Adrenal gland (tissue), 12 donors: ENCODE data around the gene CACHD1. TPM values are rescaled to one million over a fixed set of nuclear protein-coding genes. Genes with fewer than 3 reads are reported as not detected.

Experiments used
- DNase-seq, 7 donors: peaks; one replicate each; pipeline ENCODE4 v3.0.0-alpha.2; 2019 to 2020
- H3K27ac ChIP-seq, 5 donors: fragments of 200-600 bp; sonication (generic) in 4 of 5; 1 replicate in 3 of 5; 2 replicates in 2 of 5; pipeline versions ENCODE4 v1.5.1 to v1.8.0; 2016 to 2020; ENCODE audit warnings: mild to moderate bottlenecking in 1 of 5
- H3K27me3 ChIP-seq: fragments of 200-600 bp; 2 replicates; pipeline ENCODE4 v1.8.0; 2021
- H3K36me3 ChIP-seq, 2 donors: fragments of 200-600 bp; replicated peaks in 1 of 2; 1 replicate in 1 of 2; 2 replicates in 1 of 2; pipeline versions ENCODE4 v1.5.1 to v1.8.0; 2018 to 2022
- H3K4me1 ChIP-seq, 2 donors: fragments of 200-600 bp; replicated peaks in 1 of 2; 1 replicate in 1 of 2; 2 replicates in 1 of 2; pipeline versions ENCODE4 v1.5.1 to v1.8.0; 2018 to 2021
- H3K4me3 ChIP-seq, 4 donors: fragments of 200-600 bp; sonication (generic) in 3 of 4; one replicate each; pipeline ENCODE4 v1.5.1; 2016 to 2018
- H3K9me3 ChIP-seq, 3 donors: fragments of 200-600 bp; sonication (generic) in 1 of 3; replicated peaks in 1 of 3; 1 replicate in 2 of 3; 2 replicates in 1 of 3; pipeline versions ENCODE4 v1.5.1 to v1.8.0; 2016 to 2021
- POLR2A ChIP-seq, 2 donors: fragments of 450-650 bp; IDR thresholded peaks; one replicate each; pipeline ENCODE4 v1.6.1; 2017; ENCODE audit warnings: antibody characterized with exemption in 2 of 2, mild to moderate bottlenecking in 2 of 2, moderate library complexity in 1 of 2
- WGBS, 4 donors: extraction: QIAGEN DNeasy Blood & Tissue Kit in 2 of 4; methylation state at CpG; one replicate each; pipeline versions ENCODE4 v1.1.5 to v1.1.7; 2013 to 2017; 5-methylcytosine and 5-hydroxymethylcytosine counted together
- intact Hi-C, 2 donors: fragments of 100-400 bp; cut with DNase I; formaldehyde crosslinking; loops; one replicate each; pipeline versions ENCODE4 v1.14.1 to v1.15.0; 2022 to 2023
- polyA plus RNA-seq, 3 donors: library from polyadenylated mRNA; stranded (reverse); fragments of 200-250 nt in 2 of 3; fragments of 350-450 nt in 1 of 3; fragmentation: Illumina TruSeq in 1 of 3; extraction: RNeasy Lipid Tissue Mini Kit (QIAGEN cat#74804) in 1 of 3; gene quantifications; one replicate each; pipeline ENCODE4 v1.2.3, GENCODE V29; 2013 to 2014
- total RNA-seq, 9 donors: library from RNA; depleted of rRNA in 4 of 9; stranded (reverse); fragments of >200 nt in 4 of 9; fragments of 120-200 nt in 1 of 9; fragmentation: NEBNext Ultra II Directional in 1 of 9; extraction: Animal tissue kit (Norgen Biotek cat#: 25700) in 1 of 9; gene quantifications; one replicate each; pipeline versions ENCODE4 v1.1.0 to v1.2.4, GENCODE V29; 2013 to 2023
- TF ChIP-seq, protein P1 (sequence below), 6 experiments: fragments of 450-650 bp in 4 of 6; fragments of 200-600 bp in 2 of 6; sonication (generic) in 1 of 6; IDR thresholded peaks; 1 replicate in 5 of 6; 2 replicates in 1 of 6; pipeline versions ENCODE4 v1.5.1 to v1.8.0; 2016 to 2021; ENCODE audit warnings: antibody characterized with exemption in 6 of 6, mild to moderate bottlenecking in 2 of 6, moderate library complexity in 1 of 6
- donor health status: healthy with polysubstance abuse.
- donor health status: Bipolar disorder and iron deficiency.
- donor health status: DM: yes; HTN: yes; CAD: no.
- donor health status: DM: no; HTN: no; CAD: no.
- donor health status: DM: no; HTN: no; CAD: no.
- donor health status: DM: yes; HTN: yes; CAD: no.

The CACHD1 gene
- total and polyA plus RNA-seq, 12 donors: 14.8 to 43.1 (median 24.0) TPM

DNA sequence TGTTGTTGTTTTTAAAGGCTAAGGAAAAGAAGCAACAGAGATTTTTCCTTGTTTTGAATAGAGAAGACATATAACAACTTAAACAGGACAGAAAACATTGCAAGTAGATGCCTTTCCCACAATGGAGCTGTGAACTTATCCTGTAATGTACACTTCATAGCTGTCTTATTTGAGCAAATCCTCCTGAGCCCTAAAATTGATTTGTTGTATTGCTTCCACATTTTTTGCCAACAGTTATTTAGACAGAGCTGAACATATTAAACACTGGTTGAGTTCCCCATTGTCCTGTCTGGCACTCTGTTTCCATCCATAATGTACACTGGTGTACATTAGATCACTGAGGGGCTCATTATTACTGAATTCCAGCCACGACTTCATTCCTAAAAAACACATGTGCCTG is 32.2 kb downstream of the CACHD1 start:
- TF ChIP-seq, protein P1, sequence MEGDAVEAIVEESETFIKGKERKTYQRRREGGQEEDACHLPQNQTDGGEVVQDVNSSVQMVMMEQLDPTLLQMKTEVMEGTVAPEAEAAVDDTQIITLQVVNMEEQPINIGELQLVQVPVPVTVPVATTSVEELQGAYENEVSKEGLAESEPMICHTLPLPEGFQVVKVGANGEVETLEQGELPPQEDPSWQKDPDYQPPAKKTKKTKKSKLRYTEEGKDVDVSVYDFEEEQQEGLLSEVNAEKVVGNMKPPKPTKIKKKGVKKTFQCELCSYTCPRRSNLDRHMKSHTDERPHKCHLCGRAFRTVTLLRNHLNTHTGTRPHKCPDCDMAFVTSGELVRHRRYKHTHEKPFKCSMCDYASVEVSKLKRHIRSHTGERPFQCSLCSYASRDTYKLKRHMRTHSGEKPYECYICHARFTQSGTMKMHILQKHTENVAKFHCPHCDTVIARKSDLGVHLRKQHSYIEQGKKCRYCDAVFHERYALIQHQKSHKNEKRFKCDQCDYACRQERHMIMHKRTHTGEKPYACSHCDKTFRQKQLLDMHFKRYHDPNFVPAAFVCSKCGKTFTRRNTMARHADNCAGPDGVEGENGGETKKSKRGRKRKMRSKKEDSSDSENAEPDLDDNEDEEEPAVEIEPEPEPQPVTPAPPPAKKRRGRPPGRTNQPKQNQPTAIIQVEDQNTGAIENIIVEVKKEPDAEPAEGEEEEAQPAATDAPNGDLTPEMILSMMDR (IDR thresholded peaks at IDR 0.05): no peak
- no peak for TF ChIP-seq POLR2A (IDR thresholded peaks at IDR 0.05)
- H3K27ac ChIP-seq: peak overlapping the region in 4 of 5 donors; percentile 1 to 71 (median 38)
- H3K36me3 ChIP-seq: no peaks in the 10 kb centered on the region
- 60 to 70% (median 66%) methylated on average over 1 of the region's 1 CpG for WGBS, 4 donors
- H3K4me3 ChIP-seq: no peak overlapping the region
- DNase-seq: no peak
- H3K27me3 ChIP-seq: no peaks in the 10 kb centered on the region
- intact Hi-C loops: no loop called here
- H3K9me3 ChIP-seq: no peaks in the 10 kb centered on the region
- peaks cover 55 to 58% of the 10 kb centered on the region in 2 donors for H3K4me1 ChIP-seq

DNA sequence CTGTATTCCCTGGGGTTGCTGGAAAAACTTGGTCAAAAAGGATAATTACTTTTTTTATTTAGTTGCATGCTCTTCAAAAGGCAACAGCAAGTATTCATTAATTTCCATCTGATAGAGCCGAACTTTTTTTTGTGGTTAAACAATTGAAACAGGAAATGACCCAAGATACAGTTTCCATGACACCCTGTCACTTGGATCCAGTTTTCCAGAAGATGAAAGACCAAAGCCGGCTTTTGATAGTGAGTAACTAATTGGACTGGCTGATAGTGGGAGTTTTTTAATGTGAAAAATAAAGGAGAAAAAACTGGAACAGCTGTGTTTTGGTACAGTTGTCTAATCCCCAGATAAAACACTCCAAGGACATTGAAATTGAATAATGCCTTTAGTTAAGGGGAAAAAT is 33.0 kb downstream of the CACHD1 start:
- no peaks in the 10 kb centered on the region for H3K27me3 ChIP-seq
- TF ChIP-seq POLR2A (IDR thresholded peaks at IDR 0.05): no peak
- TF ChIP-seq, protein P1 (IDR thresholded peaks at IDR 0.05): no peak
- H3K27ac ChIP-seq: peak overlapping the region; percentile 4 to 71 (median 32)
- DNase-seq: peak in 3 of 7 donors; percentile 44 to 55 (median 47)
- H3K4me1 ChIP-seq: peaks cover 50 to 52% of the 10 kb centered on the region in 2 donors
- H3K36me3 ChIP-seq: no peaks in the 10 kb centered on the region
- H3K4me3 ChIP-seq: no peak overlapping the region
- intact Hi-C loops: no loop called here
- no peaks in the 10 kb centered on the region for H3K9me3 ChIP-seq
- WGBS, 4 donors: 9 to 19% (median 17%) methylated on average over 2 of the region's 2 CpGs

DNA sequence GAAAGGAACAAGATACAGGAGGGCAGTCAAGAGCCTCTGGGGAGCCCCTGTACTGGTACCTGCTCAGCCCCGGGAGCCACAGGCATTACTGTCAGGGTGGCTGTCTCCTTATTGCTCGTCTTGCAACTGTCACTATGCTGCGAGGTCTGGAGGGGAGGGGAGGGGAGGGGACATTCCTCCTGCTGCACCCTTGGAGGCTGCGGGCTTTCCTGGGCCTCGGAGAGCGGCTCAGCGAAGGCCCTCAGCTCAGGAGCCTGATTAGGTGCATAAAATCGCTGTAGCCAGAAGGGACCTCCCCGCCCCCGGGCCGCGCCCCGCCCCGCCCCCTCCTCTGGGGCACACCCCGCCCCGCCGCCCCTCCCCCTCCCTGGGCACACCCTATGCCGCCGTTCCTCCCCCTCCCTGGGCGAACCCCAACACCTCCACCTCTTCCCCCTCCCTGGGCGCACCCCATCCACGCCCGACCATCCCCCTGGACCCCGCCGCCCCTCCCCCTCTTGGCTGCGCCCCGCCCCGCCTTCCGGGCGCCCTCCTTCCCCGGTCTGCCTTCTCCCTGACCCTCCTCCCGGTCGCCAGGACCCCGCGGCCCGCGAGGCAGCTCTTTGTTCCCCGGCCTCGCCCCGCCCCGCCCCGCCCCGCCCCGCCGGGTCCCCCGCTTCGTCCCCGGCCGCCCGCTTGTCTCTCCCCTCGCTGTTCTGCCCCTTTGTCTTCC is 35.5 kb downstream of the CACHD1 start:
- Histone ChIP-seq H3K27ac (peak overlapping the region in 4 of 5 donors; percentile 56 to 73 (median 72)), H3K36me3 (no peaks in the 10 kb centered on the region), H3K9me3 (no peaks in the 10 kb centered on the region), H3K27me3 (no peaks in the 10 kb centered on the region), H3K4me3 (peak overlapping the region in 2 of 4 donors; percentile 33 to 57), H3K4me1 (peaks cover 47 to 52% of the 10 kb centered on the region in 2 donors)
- intact Hi-C loops: loop anchor here in 1 of 2 donors (5.0 kb wide), 1 partner anchor 33 kb away; the partner anchor contains the start of gene CACHD1
- TF ChIP-seq, protein P1 (IDR thresholded peaks at IDR 0.05): no peak
- TF ChIP-seq POLR2A (IDR thresholded peaks at IDR 0.05): peak in 1 of 2 donors; percentile 21
- WGBS, 4 donors: 0 to 12% (median 5%) methylated on average over 5 to 51 of the region's 51 CpGs
- peak; percentile 49 to 70 (median 61) for DNase-seq

DNA sequence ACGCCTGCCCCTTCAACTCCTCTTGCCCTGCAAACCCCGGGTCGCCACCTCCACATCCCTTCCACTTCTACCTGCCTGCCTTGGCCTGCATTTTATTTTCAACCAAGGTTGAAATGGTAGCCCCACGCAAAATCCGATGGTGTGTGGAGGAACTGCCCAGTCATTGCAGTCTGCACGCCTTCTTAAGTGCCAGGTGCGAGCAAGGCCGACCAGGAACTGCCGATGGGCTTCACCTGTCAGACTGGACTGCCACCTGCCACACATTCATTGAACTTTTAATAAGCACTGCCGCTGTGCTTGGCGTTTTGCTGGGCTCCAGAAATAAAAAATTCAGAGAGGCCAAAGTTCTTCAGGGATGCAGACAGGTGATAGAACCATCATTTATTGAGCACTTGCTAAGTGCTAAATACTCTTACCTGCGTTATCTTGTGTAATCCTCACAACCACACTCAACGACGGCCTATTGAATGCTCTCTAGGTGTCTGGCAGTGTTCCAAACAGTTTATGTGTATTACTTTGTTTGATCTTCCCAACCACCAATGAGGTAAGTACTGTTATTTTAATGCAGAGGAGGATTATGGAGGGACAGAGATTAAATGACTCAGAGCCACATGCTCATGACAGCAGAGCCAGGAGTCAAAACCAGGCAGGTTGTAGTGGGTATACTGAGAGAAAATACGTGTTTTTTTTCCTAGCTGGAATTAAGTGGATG is 36.2 kb downstream of the CACHD1 start:
- Histone ChIP-seq H3K4me1 (peaks cover 47 to 52% of the 10 kb centered on the region in 2 donors), H3K36me3 (no peaks in the 10 kb centered on the region), H3K9me3 (no peaks in the 10 kb centered on the region), H3K4me3 (peak overlapping the region in 2 of 4 donors; percentile 33 to 57), H3K27ac (peak overlapping the region in 4 of 5 donors; percentile 56 to 73 (median 72)), H3K27me3 (no peaks in the 10 kb centered on the region)
- peak in 3 of 7 donors; percentile 29 to 41 (median 40) for DNase-seq
- intact Hi-C loops: loop anchor here in 1 of 2 donors (5.0 kb wide), 1 partner anchor 34 kb away; the partner anchor contains the start of gene CACHD1
- 19 to 48% (median 37%) methylated on average over 11 to 15 of the region's 15 CpGs for WGBS, 4 donors
- TF ChIP-seq, protein P1 (IDR thresholded peaks at IDR 0.05): no peak
- TF ChIP-seq POLR2A (IDR thresholded peaks at IDR 0.05): no peak
